GM19043 (cell line): ENCODE results near the gene CRYBG1.

Experiments used
- ATAC-seq: cut with Tn5 transposase; IDR thresholded peaks from one replicate; pipeline ENCODE4 v1.9.1; 2021; ENCODE audit warnings: low read depth; ENCODE audit not compliant: unreplicated experiment

Gene CRYBG1

DNA sequence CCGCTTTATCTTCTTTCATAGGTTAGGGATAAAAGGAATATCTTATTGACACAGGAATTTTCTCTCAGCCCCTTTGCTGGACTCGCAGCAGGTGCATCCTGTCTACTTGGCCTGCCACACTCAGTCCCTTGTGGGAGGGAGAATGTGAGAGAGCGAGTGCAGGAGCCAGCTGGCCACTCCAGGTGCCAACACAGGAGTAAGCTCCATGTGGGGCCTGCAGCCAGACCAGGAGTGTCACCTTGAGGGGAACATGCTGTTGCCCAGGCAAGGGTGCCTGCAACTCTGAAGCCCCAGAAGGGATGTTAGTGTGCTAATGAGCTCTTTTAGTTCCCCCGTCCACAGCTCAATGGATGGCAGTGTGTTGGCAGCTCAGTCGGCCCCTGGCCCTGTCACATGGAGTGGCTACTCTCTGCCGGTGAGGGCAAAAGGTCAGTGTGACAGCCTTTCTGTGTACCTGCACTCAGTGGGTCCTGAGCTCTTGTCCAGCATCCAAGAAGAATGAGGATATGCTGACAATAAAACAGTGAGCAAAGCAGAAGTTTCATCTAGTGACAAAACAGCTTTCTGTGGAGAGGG is 57.1 kb downstream of the CRYBG1 start:
- ATAC-seq = no peak

- ATAC-seq = no peak
These were observed 59.5 kb downstream of the CRYBG1 start for GRCh38 chr6:106419900-106420613.

GRCh38 chr6:106421496-106421895 is 61.0 kb downstream of the CRYBG1 start:
- no peak for ATAC-seq

DNA sequence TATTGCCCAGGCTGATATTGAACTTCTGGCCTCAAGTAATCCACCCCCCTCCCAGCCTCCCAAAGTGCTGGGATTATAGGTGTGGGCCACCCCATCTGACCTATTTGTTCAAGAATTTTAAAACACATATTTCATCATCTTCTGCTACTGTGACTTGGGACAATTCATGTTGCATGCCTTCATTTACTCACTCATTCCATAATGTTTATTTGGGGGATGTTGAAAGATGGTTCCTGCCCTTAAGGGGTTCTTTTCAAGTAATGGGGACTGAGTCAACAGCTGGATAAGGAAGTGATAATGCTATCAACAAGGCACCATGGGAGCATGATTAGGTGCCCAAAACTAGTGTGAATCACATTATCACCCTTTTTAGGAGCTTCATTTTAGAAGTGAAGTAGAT is 62.0 kb downstream of the CRYBG1 start:
- no peak for ATAC-seq

GRCh38 chr6:106425382-106425781 is 64.9 kb downstream of the CRYBG1 start:
- ATAC-seq = no peak

- no peak for ATAC-seq
These were observed 65.9 kb downstream of the CRYBG1 start for GRCh38 chr6:106426250-106426970.

GRCh38 chr6:106430466-106430865 is 69.9 kb downstream of the CRYBG1 start:
- ATAC-seq = no peak

GRCh38 chr6:106431405-106431804 is 70.9 kb downstream of the CRYBG1 start:
- no peak for ATAC-seq

DNA sequence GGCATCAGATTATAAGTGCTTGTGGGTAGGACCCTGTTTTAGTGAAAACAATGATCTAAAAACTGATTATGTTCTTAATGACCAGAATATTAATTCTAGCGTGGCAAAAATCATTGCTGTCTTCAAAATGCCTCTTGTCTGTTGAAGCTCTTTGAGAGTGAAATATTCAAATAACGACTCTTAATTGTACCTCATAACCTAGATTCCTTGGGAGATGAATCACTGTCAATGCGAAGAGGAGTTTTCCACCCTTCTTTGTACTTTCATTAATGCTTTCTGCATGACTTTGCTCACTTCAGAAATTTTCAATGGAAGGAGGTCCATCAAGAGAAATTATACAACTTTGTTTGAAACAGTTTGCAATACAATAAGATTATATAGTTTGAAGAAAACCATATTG is 71.5 kb downstream of the CRYBG1 start:
- ATAC-seq = no peak

DNA sequence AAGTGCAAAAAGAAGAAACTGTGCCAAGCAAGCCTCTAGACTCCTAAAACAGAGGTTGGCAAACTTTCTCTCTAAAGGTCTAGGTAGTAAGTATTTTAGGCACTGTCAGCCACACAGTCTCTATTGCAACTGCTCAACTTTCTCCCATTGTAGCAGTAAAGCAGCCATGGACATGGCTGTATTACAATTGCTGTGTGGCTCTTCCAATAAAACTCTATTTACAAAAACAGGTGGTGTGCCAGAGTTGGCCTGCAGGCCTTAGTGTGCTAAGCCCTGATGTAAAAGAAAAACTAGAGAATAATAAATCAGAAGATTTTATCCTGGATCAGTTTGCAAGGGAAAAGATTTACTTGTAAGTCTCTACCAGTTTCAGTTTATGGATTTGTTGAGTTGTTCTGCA is 74.0 kb downstream of the CRYBG1 start:
- no peak for ATAC-seq

- no peak for ATAC-seq
These were observed 78.9 kb downstream of the CRYBG1 start for GRCh38 chr6:106439459-106439858.

GRCh38 chr6:106440546-106440945 is 80.0 kb downstream of the CRYBG1 start:
- ATAC-seq = no peak

DNA sequence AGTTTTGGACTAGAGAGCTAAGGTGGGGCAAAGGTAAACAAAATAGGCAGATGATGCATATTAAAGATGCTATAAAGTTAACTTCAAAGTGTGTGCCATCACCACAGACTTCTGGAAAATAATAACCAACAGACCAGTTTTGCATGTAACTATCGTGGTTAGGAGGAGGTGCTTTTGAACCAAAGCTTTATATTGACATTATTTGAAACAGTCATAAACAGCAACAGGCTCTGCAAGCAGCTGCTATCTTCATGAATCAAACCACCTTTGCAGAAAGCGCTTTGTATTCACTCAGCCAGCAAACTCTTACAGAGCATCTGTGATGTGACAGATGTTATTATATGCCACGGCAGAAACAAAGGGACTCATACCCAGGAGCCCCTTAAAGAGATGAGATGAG is 81.9 kb downstream of the CRYBG1 start:
- no peak for ATAC-seq

- no peak for ATAC-seq
These were observed 84.4 kb downstream of the CRYBG1 start for GRCh38 chr6:106444777-106445507.

DNA sequence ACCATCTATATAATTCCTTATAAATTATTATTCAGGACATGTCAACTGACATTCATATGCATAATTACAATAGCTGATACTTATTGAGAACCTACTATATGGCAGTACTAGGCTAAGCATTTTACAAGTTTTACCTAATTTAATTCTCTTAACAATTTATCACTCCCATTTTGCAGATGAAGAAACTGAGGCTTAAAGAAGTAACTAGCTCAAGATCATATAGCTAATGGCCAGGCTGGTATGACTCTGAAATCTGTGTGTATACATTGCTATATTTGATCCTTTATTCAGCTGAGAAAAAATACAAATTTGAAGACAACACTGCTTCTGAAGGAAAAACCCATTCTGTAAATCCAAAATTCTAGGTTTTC is 85.0 kb downstream of the CRYBG1 start:
- ATAC-seq = no peak

DNA sequence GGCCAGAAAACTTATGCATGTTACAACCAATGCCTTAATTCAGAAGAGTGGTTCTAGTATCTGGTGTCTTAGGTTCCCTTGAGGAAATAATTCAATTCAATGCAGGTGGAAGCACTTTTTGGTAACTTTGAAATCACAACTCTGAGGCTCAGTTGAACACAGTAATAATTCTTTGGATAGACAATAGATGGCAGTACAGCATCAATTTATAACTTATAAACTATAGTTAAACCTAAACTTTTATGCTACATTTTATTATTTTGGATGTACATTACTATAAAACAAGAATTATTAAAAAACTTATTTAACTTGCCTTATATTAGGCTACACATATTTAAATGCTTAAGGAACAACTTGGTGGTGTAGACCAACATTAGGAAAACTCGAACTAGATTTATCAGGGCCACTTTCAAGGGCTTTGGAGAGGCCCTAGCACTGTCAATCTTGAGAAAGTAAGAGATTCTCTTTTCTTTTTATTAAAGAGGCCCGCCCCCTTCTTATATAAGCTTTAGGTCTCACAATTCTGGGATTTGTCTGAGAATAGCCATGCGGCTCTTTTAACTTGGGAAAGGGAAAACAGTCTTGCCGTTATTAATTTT is 85.9 kb downstream of the CRYBG1 start:
- ATAC-seq = no peak

GRCh38 chr6:106446983-106447382 is 86.5 kb downstream of the CRYBG1 start:
- no peak for ATAC-seq

DNA sequence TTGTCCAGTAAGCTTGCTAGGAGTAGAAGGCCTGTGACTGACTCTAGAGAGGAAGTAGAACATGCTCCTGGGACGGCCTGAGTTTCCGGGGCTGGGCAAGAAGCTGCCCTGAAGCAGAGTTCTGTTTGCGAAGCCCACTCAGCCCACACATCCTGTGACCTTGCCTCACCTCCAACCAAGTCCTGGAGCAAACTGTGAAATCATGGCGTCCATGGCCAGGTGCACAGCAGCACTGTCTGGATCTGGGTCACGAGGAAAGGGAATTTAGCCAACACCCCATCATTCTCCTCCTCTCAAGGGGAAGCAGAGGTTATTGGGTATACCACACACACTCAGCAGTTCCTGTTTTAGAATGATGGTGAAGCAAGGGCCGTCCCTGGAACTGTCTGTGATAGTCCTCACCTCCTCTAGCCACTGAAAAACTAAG is 87.5 kb downstream of the CRYBG1 start:
- peak; percentile 61 for ATAC-seq

GRCh38 chr6:106450653-106451052 is 90.1 kb downstream of the CRYBG1 start:
- ATAC-seq = no peak

GRCh38 chr6:106451439-106451838 is 90.9 kb downstream of the CRYBG1 start:
- ATAC-seq = no peak

DNA sequence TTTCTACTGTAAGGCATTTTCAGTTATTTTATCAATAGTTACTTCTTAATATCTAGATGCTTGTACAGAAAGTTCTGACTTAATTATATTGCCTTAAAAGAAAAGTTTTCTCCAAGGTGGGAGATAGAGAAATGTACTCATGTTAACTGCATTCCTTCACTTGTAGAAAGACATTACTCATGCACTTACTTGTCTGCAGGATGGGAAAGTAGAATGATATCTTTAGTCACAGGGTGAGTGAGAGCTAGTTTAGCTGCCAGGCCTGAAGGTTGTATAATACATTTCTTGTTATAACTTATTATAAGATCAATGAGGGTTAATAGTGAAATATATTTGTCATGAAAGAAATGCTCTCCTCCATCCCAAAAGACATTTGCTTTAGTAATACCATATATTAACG is 92.1 kb downstream of the CRYBG1 start:
- ATAC-seq = no peak
